GM18502 (cell line): ENCODE measurements around the gene MCM6.

Source experiments
- ATAC-seq: cut with Tn5 transposase; IDR thresholded peaks from one replicate; pipeline ENCODE4 v1.9.1; 2021; ENCODE audit warnings: mild to moderate bottlenecking; ENCODE audit not compliant: unreplicated experiment, poor library complexity

MCM6 gene

DNA sequence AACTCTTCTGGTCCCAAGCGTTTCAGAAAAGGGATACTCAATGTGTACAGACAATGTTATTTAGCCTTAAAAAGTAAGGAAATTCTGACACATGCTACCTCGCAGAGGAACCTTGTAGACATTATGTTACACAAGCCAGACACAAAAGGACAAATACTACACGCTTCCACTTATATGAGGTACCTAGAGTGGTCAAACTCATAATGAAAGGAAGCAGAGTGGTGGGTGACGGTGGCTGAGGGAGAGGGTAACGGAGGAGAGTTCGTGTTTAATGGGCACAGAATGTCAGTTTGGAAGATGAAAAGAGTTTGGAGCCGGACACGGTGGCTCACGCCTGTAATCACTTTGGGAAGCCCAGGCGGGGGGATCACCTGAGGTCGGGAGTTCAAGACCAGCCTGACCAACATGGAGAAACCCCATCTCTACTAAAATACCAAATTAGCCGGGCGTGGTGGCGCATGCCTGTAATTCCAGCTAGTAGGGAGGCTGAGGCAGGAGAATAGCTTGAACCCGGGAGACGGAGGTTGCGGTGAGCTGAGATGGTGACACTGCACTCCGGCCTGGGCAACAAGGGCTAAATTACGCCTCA, 1.4 kb downstream of the MCM6 start:
- ATAC-seq, result no peak

DNA sequence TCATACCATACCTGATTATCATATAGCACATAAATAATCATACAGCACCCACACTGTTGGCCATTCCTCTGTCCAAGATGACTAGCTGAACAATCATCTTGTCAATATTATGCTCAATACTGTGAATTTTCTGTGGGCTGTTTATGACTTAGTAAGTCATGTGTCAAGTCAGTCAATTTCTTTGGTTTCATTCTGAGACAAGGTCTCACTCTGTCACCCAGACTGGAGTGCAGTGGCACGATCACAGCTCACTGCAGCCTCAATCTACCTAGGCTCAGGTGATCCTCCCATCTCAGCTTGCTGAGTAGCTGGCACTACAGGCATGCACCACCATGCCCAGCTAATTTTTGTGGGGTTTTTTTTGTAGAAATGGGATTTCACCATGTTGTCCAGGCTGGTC, 5.7 kb downstream of the MCM6 start:
- ATAC-seq, result no peak

- ATAC-seq, result no peak
Measured at GRCh38 chr2:135863233-135863632, 13.0 kb downstream of the MCM6 start.

GRCh38 chr2:135862718-135863117, 13.5 kb downstream of the MCM6 start:
- ATAC-seq, result no peak

GRCh38 chr2:135853401-135853800, 22.8 kb downstream of the MCM6 start:
- no peak for ATAC-seq

DNA sequence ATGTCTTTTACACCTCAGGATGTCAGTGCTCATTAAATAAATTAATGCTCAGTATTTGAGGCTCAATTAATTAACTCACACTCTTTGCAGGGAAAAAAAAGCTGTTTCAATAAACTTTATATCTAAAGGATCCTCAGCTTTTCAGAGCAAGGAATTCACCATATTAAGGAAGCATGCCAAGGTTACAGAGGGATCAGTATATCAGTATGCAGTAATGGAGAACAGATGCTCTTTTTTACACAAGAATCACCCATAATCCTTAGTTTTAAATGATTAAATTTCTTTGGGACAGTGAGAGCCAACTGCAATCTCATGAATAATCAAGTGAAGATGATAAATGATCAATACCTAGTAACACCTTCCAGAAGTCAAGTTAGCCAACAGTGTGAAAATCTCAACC, 24.4 kb downstream of the MCM6 start:
- ATAC-seq, result no peak

DNA sequence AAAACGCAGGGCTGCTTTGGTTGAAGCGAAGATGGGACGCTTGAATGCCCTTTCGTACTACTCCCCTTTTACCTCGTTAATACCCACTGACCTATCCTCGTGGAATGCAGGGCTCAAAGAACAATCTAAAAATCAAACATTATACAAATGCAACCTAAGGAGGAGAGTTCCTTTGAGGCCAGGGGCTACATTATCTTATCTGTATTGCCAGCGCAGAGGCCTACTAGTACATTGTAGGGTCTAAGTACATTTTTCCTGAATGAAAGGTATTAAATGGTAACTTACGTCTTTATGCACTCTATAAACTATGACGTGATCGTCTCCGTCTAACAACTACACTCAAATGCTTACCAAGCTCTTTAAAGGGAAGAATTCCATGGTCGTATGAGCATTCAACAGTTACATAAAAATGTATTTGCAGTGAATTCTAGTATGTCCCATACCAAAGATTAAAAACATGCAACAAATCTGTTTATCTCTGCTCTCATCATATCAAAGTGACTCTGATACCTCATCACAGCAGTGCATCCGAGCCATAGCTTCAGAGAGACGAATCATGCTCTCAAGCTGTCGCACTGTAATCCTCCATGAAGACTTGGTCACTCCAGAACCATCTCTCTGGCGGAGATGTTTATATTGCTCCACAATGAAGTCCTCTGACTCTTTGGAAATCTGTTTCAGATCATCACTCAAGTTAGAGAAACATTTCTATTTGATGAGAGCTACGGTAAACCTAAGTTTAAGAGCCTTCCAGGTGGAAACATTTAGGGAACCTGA, 25.2 kb downstream of the MCM6 start:
- ATAC-seq, result no peak

- no peak for ATAC-seq
Measured at GRCh38 chr2:135849087-135849486, 27.2 kb downstream of the MCM6 start.

DNA sequence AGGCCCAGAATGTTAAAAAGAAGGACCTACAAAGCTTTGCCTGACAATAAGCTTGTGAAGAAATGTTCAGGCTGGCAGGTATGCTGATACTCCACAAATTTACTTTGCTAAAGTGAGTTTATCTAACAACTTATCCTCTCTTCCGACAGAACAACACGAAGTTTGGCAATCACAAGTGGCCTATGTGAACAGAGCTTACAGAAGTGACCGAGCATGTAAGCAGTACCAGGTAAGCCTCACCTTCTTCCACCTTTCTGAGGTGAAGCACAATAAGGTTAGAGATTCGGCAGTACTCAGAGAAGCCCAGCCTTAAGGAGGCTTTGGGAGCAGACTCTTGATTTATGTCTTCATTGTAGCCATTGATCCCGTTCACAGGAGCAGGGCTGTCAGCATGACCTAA, 30.2 kb downstream of the MCM6 start:
- no peak for ATAC-seq

DNA sequence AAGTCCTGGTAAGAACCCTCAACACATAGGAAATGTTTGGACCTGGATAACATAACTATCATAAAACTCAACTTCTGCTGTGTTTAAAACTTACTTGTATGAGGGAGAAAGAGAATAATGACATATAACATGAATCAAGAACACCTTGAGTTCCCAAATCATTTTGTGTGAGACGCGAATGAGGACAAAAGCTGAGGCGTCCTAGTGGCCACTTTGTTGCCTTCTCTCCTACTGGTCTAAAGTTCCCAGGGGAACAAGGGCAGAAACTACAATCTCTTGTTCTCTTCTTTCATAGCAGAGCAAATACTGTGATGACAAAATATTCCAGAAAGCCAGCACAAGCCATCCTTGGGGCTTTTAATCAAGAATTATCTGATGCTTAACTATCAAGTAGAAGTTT, 31.0 kb downstream of the MCM6 start:
- no peak for ATAC-seq

DNA sequence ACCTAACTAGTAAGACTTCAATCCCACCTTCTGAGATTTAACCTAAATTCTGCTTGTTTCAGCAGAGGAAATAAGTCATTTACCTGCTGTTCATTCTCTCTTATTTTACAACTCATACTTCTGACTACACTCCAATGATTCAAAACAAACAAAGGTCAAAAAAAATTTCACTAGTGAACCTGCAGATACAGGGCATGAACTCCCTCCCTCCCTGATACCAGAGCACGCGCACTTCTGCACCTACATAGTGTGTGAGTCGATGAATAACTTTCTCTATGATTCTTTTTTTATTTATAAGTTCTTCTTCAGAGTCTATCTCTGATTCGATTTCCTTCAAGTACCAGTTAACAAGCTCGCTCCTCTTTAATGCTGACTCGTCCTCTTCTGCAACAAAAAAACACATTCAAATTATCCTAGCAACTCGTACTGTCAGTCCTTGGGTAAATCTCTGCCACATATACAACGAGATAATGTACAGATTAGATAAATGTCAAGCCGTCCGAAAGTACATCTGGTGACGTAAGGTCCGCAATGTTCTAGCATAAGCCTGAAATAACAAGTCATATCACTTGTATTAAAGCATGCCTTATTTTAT, 31.8 kb downstream of the MCM6 start:
- ATAC-seq, result no peak

DNA sequence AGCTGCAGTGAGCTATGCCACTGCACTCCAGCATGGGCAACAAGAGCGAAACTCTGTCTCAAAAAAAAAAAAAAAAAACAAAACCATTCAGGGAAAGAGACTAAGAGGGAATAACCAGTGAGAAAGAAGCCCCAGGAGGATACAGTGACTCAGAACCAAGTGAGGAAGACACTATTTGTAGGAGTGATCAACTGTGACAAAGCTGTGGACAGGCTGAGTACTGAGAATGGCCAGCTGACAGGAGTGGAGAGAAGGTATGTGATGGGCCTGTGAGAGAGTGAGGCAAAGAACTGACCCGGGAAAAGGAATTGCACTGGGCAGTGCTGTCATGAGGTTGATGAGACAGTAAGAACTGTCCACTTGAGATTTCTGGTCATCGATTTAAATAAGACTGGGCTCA, 32.6 kb downstream of the MCM6 start:
- ATAC-seq, result no peak

DNA sequence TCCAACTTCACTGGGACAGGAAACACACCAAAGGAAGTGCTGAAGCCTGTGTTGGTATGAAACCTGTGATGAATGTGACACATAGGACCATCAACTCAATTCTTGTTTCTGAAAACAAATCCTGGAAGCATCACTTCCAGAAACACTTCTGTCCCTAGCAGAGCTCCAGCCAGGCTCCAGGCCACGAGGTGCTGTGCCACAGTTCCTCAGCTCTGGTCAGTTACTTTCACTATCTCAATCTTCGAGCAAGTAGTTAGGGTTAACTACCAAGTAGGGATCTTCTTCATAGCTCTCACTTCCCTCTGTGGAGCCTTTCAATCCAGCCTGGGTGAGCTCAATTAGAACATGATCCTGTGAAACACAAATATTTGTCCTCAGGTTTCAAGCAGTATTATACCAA, 35.6 kb downstream of the MCM6 start:
- no peak for ATAC-seq

GRCh38 chr2:135839713-135840112, 36.5 kb downstream of the MCM6 start:
- no peak for ATAC-seq

DNA sequence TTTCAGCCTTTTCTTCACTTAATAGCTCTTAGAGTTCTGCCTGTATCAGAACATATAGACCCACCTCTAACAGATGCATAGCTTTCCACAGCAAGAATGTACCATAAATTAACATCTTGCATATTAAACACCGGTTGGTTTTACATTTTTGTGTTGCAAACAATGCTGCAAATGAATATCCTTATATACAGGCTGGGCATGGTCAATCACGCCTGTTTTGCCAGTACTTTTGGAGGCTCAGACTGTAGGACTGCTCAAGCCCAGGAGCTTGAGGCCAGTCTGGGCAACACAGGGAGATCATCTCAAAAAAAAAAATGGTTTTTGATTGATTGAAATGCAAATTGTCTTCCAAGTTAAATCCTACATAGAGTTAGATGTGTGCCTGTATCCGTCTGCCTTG, 37.7 kb downstream of the MCM6 start:
- ATAC-seq, result no peak

- no peak for ATAC-seq
Measured at GRCh38 chr2:135836596-135837270, 39.5 kb downstream of the MCM6 start, which contains the start of gene LCT. Gene LCT, minus strand, starts transcription at chr2:135837184. Its CDS starts 15 bp downstream, at chr2:135837169.

DNA sequence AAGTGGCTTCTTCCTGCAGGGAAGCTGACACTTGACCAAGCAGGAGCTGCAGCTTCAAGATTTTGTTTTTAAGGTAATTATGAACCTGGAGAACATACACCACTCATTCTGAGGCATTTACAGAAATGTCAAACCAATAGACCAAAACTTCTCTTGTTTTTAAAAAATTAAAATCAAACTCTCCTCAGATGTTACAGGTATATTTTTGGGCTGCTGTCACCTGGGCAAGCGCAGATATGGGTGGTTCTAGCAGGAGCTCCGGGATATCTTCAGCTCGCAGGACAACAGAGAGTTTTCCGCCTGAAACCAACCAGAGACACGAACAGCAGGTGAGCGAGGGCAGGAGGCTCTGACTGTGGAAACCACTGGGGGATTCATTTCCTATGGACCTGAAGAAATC, 43.4 kb downstream of the MCM6 start:
- ATAC-seq, result no peak

DNA sequence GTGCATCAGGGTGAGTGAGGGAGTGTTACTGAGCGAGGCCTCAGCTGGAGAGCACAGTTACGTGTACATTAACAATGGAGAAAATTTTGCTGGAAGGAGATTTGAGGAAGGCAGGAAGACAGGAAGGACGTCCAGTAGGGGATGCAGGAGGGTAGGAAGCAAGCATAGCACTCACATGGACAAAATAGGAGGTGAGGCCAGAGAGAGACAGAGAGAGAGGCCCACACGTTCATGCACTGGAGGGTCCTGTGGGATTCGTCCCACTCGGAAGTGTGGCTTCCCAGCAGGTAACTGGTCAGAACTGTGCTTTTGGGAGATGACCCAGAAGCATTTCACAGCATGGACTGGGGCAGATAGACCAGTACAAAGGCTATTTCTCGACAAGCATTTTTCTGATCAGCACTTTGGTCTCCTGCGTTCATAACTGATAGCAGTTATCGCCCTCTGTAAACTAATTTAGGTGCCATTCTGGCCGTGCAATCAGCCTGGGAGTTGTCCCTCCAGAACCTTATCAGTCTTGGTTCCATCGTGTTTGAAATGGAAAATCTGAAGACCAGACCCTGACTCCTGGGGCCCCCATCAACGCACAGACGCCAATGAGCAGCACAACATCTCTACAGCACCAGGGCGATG, 44.9 kb downstream of the MCM6 start:
- ATAC-seq, result no peak

- no peak for ATAC-seq
Measured at GRCh38 chr2:135829378-135830135, 46.7 kb downstream of the MCM6 start.

DNA sequence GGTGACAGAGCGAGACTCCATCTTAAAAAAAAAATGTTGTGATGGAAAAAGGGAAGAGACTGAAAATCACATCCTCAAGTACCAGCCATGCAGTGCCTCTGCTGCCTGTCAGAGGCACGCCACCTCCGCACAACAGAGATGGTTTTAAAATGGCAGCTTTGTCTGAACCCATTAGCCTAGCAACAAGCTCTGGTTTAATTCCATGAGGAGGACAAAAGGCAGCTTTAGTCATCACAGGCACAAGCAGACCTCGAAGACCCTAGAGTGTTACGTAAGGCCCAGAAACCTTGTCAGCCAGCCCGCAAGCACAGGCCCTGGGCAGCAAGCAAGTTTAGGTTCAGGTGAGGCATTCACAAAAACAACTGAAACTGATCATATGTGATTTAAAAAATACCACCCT, 49.7 kb downstream of the MCM6 start:
- ATAC-seq, result no peak
